Muscle of back (tissue), 13 donors: ENCODE measurements around the gene SLC24A3. TPM values are rescaled to one million over a fixed set of nuclear protein-coding genes. Genes with fewer than 3 reads are reported as not detected.

Experiments used
- DNase-seq, 3 donors: peaks; one replicate each; pipeline versions ENCODE4 v3.0.0 to v3.0.0-alpha.2; 2013
- long read RNA-seq, 9 donors: transcript quantifications; one replicate each; lab custom pipeline, GENCODE V29; 2026
- polyA plus RNA-seq, 10 donors: library from polyadenylated mRNA; unstranded; fragments of 120-200 nt; gene quantifications; one replicate each; pipeline ENCODE4 v1.2.1, GENCODE V29; 2013; ENCODE audit not compliant: insufficient read length in 10 of 10

SLC24A3 gene
- polyA plus RNA-seq = 10 to 100 TPM; 12.6 to 30.1 (median 19.5) TPM
- long read RNA-seq, donor 1 = 0 reads
- long read RNA-seq, donor 2 = 0 reads
- long read RNA-seq, donor 3 = 0 reads
- long read RNA-seq, donor 4 = 0 reads
- long read RNA-seq, donor 5 = 0 reads
- long read RNA-seq, donor 6 = 0 reads
- long read RNA-seq, donor 7 = 0 reads
- long read RNA-seq, donor 8 = 0 reads
- long read RNA-seq, donor 9 = 0 reads

GRCh38 chr20:19212469-19212815 lies at the start of gene SLC24A3:
SLC24A3 (plus strand) TSS chr20:19212642.
- peak in 2 of 3 donors; percentile 42 to 70 for DNase-seq

GRCh38 chr20:19170148-19170547 lies 42.3 kb upstream of the SLC24A3 start:
- no peak for DNase-seq

- no peak for DNase-seq
Measured at GRCh38 chr20:19172637-19173036, 39.8 kb upstream of the SLC24A3 start.

GRCh38 chr20:19176470-19177052 lies 35.9 kb upstream of the SLC24A3 start:
- no peak for DNase-seq

GRCh38 chr20:19181552-19181951 lies 30.9 kb upstream of the SLC24A3 start:
- no peak for DNase-seq

GRCh38 chr20:19185083-19185482 lies 27.4 kb upstream of the SLC24A3 start:
- DNase-seq = no peak

GRCh38 chr20:19193349-19193748 lies 19.1 kb upstream of the SLC24A3 start:
- DNase-seq = no peak

GRCh38 chr20:19205981-19206396 lies 6.5 kb upstream of the SLC24A3 start:
- DNase-seq = peak in 2 of 3 donors; percentile 38 to 66

GRCh38 chr20:19207541-19207940 lies 4.9 kb upstream of the SLC24A3 start:
- no peak for DNase-seq

- peak in 1 of 3 donors; percentile 38 for DNase-seq
Measured at GRCh38 chr20:19210391-19211155, 1.9 kb upstream of the SLC24A3 start.

- DNase-seq = no peak
Measured at GRCh38 chr20:19211252-19211651, 1.2 kb upstream of the SLC24A3 start.

GRCh38 chr20:19211661-19212468 lies 577 bp upstream of the SLC24A3 start:
- peak in 2 of 3 donors; percentile 34 to 79 for DNase-seq

- DNase-seq = peak; percentile 42 to 83 (median 67)
Measured at GRCh38 chr20:19212821-19213502, 520 bp downstream of the SLC24A3 start.

GRCh38 chr20:19213946-19214490 lies 1.6 kb downstream of the SLC24A3 start:
- DNase-seq = peak in 1 of 3 donors; percentile 12

- DNase-seq = no peak
Measured at GRCh38 chr20:19218411-19218810, 6.0 kb downstream of the SLC24A3 start.

- no peak for DNase-seq
Measured at GRCh38 chr20:19222520-19223040, 10.1 kb downstream of the SLC24A3 start.

- DNase-seq = no peak
Measured at GRCh38 chr20:19223640-19224039, 11.2 kb downstream of the SLC24A3 start.

GRCh38 chr20:19231359-19232035 lies 19.1 kb downstream of the SLC24A3 start:
- no peak for DNase-seq

GRCh38 chr20:19232997-19233794 lies 20.8 kb downstream of the SLC24A3 start:
- no peak for DNase-seq
